HG03108 (cell line): ENCODE results near the gene GPC6.

Experiments
- ATAC-seq: cut with Tn5 transposase; IDR thresholded peaks from one replicate; pipeline ENCODE4 v1.9.1; 2021; ENCODE audit warnings: moderate library complexity; ENCODE audit not compliant: unreplicated experiment

Gene GPC6

GRCh38 chr13:93810264-93810663 lies 583.7 kb downstream of the GPC6 start:
- no peak for ATAC-seq

- no peak for ATAC-seq
These were observed 584.6 kb downstream of the GPC6 start for GRCh38 chr13:93811071-93811737.

- no peak for ATAC-seq
These were observed 585.1 kb downstream of the GPC6 start for GRCh38 chr13:93811738-93812112.

GRCh38 chr13:93814658-93815057 lies 588.1 kb downstream of the GPC6 start:
- no peak for ATAC-seq

GRCh38 chr13:93818345-93818744 lies 591.7 kb downstream of the GPC6 start:
- ATAC-seq, result no peak

GRCh38 chr13:93819331-93819890 lies 592.8 kb downstream of the GPC6 start:
- ATAC-seq, result no peak

- no peak for ATAC-seq
These were observed 597.7 kb downstream of the GPC6 start for GRCh38 chr13:93824286-93824685.

GRCh38 chr13:93834051-93834450 lies 607.4 kb downstream of the GPC6 start:
- no peak for ATAC-seq

GRCh38 chr13:93843082-93843481 lies 616.5 kb downstream of the GPC6 start:
- ATAC-seq, result no peak

GRCh38 chr13:93847162-93847561 lies 620.6 kb downstream of the GPC6 start:
- ATAC-seq, result no peak

GRCh38 chr13:93848247-93848646 lies 621.6 kb downstream of the GPC6 start:
- ATAC-seq, result no peak

- ATAC-seq, result no peak
These were observed 624.6 kb downstream of the GPC6 start for GRCh38 chr13:93851236-93851635.

- no peak for ATAC-seq
These were observed 627.3 kb downstream of the GPC6 start for GRCh38 chr13:93853912-93854311.

- ATAC-seq, result no peak
These were observed 630.5 kb downstream of the GPC6 start for GRCh38 chr13:93857126-93857525.

- no peak for ATAC-seq
These were observed 633.1 kb downstream of the GPC6 start for GRCh38 chr13:93859716-93860115.

- ATAC-seq, result no peak
These were observed 635.2 kb downstream of the GPC6 start for GRCh38 chr13:93861818-93862217.

GRCh38 chr13:93862259-93862658 lies 635.7 kb downstream of the GPC6 start:
- no peak for ATAC-seq

- ATAC-seq, result no peak
These were observed 638.6 kb downstream of the GPC6 start for GRCh38 chr13:93865235-93865634.

GRCh38 chr13:93867481-93867880 lies 640.9 kb downstream of the GPC6 start:
- no peak for ATAC-seq

- no peak for ATAC-seq
These were observed 645.8 kb downstream of the GPC6 start for GRCh38 chr13:93872376-93872775.

- no peak for ATAC-seq
These were observed 646.3 kb downstream of the GPC6 start for GRCh38 chr13:93872786-93873347.

GRCh38 chr13:93875547-93875946 lies 648.9 kb downstream of the GPC6 start:
- ATAC-seq, result no peak

- no peak for ATAC-seq
These were observed 649.6 kb downstream of the GPC6 start for GRCh38 chr13:93876236-93876635.
